HG03378 (cell line): Measurements from ENCODE around the gene MRPL9.

ENCODE experiments used
- ATAC-seq: cut with Tn5 transposase; IDR thresholded peaks from one replicate; pipeline ENCODE4 v1.9.1; 2021; ENCODE audit warnings: mild to moderate bottlenecking, moderate library complexity; ENCODE audit not compliant: unreplicated experiment

The MRPL9 gene

DNA sequence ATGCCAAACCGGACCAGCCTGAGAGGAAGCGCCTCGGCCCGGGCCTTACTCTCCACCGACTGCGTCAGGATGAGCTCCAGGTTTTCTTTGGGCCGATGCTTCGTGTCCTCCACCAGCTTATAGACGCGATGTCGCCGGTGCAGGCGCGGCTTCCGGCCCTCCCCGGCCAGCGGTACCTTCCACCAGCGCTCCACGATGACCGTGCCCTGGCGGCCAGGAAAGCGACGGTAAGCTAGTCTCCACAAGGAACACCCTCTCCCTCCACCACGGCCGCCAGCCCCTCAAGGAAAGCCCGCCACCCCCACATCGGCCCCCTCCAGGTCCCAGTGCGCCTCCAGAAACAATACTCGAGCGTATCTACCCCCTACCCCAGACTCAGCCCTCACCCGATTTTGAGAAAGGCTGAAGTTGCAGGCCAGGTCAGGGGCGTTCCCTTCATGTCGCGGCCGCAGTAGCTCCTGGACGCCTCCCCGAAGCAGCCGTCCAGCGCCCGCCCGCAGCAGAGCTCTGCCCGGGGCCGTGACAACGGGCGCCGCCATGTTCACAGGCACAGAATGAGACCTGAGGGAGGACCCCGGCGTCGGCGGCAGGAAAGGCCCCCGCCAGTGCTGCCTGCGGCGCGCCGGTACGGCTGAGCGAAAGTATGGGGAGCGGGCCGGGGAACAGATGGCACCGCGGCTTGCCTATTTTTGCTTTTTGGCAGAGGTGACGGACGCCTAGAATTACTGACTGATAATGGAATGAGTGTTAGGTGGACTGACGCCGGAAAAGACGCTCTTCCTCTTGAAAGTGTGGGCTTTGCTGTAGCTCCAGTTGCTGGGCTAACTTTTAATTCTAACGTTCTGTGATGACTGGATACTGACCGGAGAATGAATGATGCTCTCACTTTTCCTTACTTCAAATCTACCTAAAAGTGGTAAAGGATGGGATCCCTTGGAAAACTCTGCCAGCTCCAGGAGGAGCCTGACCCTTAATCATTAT, at the start of gene MRPL9:
Gene MRPL9, minus strand, starts transcription at position 556 of the 981 bp plus-strand sequence. Its CDS starts 17 bp downstream, at position 539.
- peak; percentile 77 for ATAC-seq

DNA sequence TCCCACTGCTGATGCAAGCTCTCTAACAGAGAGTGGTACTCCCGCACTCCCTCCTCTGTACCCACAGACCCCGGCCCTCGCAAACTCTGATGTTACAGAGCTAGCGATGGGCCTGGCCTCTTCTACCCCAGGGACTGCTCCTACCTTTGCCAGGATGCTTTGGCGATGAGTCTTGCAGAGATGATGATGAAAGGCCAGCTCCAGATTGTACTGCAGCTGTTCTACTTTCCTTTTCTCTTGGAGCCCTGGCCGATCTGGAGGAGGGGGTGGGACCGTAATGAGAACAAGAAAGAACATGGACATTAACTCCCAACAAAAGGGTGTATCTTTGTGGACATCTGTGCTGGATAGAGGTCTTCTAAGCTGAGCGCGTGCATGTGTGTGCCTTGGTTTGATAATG, 47.9 kb upstream of the MRPL9 start:
- no peak for ATAC-seq

DNA sequence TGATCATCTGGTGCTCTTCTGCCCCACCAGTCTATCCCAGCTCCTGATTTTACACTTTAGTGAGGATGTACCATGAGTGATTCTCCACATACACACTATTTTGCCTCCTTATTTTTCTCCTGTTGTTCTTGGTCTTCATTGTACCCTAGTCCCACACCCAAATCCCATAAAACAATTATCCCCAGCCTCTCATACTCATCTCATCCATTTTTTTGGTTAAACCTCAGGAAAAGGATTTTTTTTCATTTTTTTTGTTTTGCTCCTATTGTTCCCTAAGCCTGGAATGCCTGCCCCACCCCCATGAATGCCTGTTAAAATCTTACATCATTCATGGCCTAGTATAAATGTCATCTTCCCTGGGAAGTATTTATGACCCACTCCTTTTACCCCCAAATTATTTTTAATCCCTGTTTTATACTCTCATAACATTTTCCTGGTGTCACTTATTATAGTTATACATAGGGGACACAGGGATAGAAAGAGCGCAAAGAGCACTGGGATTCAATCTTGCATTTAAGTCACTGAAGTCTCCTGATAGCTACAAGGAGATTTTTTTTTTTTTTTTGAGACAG, 46.8 kb upstream of the MRPL9 start:
- ATAC-seq, result no peak

DNA sequence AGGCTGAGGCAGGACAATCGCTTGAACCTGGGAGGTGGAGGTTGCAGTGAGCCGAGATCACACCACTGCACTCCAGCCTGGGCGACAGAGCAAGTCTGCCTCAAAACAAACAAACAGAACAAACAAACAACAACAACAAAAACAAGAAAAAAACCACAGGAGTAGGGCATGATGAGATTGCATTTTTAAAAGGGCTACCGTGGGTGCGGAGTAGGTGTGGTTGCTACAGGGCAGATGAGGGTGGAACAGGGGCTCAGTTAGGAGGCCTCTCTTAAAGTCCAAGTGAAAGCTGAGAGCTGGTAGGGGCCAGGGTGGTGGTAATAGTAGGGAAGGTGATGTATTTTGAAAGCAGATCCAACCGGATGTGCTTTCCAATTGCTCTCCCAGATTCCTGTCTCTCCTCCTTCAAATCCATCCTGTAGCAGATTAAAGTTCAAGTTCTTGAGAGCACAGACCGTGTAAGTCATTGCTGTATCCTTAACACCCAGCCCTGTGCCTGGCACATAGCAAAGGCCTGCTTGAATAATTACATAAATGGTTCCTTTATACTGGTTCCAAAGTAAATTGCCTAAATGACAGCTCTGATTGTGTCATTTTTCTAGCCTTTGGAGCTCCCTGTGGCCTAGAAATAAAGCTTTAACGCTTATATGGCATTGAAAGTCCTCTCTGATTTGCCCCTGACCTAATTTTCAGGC, 46.1 kb upstream of the MRPL9 start:
- no peak for ATAC-seq

DNA sequence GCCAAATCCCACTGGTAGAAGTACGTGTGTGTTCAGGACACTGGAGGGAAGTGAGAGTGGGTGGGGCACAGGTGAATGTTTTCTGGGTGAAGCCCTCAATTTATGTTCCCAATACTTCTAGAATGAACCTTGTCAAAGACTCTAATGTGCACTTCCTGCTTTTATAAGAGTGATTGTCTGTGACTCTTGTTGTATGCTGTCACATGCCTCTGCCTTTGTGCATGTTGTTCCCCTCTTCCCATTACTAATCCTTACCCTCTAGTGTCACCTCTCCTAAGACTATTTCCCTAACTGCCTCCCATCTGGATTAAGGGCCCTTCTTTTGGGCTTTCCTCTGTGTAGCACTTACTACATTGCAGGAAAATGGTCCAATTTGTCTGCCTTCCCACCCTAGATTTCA, 44.5 kb upstream of the MRPL9 start:
- no peak for ATAC-seq

DNA sequence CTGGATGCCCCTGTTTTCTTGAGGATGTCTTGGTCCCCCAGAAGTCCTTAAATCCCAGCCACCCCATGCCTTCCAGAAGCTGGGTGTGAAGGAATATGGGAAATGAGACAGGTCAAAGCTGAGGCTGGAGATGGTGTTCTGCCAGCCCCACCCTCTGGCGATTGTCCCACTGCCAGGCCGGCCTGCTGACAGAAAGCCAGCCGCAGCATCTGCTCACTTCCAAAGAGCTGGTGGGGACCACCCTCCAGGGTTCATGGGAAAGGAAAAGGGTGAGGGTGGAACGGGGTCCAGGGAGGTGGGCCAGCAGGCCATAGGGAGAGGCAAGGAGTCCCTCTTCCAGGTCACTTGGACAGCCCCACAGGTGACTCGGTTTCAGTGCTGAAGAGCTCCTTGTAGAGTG, 43.8 kb upstream of the MRPL9 start:
- ATAC-seq, result no peak

DNA sequence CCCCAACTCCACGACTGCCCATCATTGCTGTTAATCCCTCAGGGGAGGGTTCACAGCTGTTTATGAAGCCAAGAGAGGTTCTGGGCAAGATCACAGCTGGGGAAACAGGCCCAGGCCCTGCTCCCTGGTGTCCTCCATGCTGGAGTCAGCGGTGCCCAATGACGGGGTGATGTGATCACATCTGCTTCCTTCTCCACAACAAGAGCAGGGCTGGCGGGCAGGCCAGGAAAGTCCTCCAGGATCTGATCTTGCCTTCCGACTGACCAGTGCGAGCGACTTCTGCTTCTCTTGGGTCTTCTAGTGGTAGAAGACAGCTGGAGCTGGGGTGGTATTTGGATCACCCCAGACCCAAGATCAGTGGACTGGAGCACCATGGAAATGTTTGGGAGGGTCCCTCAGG, 42.9 kb upstream of the MRPL9 start:
- ATAC-seq, result no peak

DNA sequence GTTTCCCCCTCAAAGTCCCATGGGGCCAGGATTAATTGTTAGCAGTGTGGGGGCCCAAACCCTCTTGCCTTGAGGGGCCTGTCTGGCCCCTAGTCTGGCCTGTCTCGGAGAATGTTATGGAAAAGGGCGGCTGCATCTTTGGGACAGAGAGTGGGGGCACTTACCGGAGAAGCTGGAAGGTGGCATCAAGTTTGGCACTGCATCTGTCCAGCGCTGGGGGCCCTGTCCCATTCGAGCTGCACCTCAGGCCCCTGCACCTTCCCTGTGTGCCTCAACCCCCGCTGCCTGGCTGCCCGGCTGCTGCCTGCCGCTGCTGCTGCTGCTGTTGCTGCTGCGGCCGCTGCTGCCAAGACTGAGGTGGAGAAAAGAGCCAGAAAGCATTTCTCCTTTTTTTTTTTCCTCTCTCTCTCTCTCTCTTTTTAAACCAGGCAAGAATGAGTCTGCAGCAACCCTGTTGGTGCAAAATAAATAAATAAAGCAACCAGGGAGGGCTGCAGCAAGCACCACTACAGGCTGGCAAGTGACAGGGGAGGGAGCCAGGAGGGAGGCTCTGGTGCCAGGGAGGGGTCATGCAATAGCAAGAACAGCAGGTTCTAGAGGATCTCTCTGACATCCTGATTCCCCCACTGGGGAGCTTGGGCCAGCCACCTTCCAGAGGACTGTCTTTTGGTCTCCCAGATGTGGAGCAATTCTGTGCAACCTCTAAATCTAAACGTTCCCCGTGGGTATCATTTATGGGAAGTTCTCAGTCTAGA, 41.9 kb upstream of the MRPL9 start, which contains the start of gene LINGO4:
Gene LINGO4, minus strand, starts transcription at position 354 of the 755 bp plus-strand sequence. CDS start 2,715 bp downstream, outside the sequence.
- no peak for ATAC-seq

DNA sequence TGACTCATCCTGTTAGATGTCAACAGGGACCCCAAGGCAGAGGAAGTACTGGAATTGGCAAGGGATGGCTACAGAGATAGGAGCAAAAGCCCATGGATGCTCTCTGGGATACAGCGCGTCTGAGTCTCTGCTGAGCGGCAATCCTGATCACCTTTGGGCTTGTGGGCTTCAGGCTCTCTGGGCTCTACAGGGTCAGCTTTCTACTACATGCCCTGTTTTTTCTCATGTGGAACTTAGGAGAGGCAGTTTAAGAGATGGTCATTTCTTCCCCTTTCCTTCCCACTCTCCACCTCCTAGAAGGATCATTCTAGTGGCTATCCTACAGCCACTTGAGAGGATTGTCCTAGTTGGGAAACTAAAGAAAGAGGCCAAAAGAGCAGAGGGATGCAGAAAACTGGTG, 40.6 kb upstream of the MRPL9 start:
- no peak for ATAC-seq

DNA sequence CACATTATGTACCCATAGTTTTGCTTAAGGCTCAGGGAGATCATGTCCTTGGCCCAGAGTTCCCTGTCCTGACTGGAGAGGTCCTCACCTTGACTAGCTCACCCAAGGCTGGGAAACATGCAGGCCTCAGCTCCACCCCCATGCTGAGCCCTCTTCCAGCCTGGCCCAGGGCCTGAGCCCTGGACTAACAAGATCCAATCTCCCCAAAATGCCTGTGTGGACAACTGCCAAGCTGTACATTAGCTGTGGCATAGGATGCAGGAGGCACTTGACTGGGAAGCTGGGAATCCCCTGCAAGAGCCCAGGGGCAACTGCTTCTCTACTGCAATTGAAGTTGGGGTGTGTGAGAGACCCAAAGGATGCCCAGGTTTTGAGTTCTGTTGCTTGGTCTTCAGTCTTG, 39.9 kb upstream of the MRPL9 start:
- ATAC-seq, result no peak

DNA sequence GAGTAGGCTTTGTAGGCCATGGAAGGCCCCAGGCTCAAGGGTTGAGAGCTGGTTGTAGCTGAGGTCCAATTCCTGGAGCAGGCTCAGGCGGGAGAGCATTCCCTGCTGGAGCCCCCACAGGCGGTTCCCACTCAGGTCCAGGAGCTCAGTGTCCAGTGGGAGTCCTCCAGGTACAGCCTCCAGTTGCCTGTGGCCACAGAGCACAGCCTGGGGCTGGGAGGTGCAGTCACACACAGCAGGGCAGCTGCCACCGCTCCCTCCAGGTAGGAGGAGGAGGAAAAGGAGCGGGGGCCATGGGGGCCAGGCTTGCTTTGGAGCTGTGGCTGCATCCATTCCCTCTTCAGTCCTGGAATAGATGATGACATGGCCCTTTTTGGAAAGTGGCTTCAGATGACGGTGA, 39.1 kb upstream of the MRPL9 start:
- no peak for ATAC-seq

DNA sequence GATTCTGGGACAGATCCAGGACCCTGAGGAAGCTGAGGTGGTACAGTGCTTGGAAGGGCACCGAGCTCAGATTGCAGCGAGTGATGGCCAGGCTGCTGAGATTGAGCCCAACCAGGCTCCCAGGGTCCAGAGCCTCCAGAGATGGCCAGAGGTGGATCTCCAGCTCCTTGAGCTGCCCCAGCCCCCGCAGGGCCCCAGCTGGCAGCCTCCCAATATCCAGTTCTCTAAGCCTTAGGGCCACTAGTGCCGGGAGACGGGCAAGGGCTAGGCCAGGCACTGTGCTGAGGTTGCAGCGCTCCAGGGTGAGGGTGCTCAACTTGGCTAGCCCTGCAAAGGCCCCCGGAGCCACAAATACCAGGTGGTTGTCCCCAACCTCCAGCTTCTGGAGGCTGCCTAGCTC, 38.5 kb upstream of the MRPL9 start:
- no peak for ATAC-seq

DNA sequence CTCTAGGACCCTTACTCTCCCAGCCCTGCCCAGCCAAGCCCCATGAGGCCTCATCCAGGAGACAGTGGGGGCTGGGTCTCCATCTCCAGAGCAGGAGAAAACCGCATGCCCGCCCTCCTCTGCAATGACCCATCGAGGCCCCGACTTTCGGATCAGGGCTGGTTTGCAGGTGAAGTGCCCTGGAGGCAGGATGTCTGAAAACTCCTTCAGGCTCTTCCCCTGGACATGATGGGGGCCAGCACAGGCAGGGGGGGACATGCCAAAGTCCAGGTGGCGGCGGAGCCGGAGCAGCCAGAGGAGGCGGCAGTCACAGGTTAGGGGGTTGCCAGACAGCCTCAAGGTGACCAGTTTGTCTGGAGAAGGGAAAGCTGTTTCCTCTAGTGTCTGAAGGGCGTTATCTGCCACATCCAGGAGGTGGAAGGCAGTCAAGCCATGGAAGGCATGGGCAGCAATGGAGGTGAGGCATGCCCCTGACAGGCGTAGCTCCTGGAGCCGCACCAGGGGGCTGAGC, 38.1 kb upstream of the MRPL9 start:
- ATAC-seq, result no peak

DNA sequence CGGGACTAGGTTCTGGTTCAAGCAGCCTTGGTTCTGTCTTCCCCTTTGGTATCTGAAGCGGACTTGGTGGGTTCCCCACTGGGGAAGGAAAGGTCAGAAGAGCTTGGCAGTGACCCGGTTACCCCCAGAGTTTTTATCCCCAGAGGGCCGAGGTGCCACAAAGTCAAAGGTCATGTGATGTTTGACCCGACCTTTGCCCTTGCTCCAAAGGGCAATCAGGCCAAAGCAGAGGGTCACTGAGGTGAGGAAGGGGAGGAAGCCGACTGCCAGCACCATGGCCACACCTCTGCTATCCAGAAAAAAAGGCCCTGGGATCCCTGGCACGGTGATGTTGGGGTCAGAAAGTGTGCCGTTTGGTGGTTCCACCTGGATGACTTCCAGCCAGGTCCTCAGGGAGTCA, 37.5 kb upstream of the MRPL9 start:
- no peak for ATAC-seq

DNA sequence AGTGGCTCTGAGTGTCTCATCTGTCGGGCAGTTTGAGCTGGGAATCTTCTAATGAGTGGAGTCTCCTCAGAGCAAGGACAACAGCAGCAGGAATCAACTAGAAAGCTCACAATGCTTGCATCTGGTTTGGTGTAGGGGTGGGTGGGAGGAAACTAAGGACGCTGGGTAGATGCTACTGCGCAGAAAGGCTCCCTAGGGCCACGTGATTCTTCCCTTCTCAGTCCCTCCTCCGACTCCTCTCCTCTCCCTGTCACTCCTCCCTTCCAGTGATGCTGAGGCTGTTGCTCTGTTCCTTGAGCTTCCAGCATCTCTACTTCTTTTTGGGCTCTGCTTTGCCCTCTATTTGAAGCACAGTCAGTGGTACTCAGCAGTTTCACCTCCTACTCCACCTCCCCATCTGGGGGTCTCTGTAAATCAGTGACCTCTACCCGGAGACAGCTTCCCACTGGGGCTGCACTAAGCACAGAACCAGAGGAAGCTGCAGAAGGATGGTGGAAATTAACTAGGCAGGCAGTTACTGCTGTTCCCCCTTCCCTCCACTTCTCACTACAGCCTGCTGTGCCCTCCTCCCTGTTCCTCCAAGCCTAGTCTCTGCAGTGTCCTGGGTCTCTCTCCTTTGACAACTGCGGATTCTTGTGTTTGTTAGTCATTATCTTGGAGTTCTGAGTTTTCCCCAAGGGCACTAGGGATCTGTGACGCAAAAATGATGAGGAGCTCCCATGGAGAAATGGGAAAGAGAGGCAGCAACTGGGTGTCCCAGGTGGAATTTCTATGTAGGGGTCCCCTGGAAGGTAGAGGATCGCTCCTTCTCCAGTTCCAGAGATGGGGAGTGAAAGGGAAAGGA, 36.1 kb upstream of the MRPL9 start:
- no peak for ATAC-seq

DNA sequence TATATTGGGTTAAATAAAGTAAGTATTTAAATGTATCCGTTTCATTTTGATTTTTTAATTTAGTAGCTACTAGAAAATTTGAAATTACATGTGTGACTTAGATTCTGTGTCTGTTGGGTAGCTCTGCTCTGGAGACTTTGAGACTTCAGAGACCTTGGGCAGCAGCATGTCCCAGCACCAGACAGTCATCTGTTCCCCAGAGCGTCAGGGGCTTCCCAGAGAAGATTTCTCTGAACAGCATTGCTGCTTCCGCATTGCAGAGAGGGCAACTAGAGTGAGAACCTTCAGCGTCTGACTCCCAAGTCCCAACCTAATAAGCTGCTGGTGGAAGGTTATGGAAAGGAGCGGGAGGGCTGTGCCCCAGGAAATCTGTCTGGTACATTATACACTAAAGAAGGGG, 35.3 kb upstream of the MRPL9 start:
- ATAC-seq, result no peak

DNA sequence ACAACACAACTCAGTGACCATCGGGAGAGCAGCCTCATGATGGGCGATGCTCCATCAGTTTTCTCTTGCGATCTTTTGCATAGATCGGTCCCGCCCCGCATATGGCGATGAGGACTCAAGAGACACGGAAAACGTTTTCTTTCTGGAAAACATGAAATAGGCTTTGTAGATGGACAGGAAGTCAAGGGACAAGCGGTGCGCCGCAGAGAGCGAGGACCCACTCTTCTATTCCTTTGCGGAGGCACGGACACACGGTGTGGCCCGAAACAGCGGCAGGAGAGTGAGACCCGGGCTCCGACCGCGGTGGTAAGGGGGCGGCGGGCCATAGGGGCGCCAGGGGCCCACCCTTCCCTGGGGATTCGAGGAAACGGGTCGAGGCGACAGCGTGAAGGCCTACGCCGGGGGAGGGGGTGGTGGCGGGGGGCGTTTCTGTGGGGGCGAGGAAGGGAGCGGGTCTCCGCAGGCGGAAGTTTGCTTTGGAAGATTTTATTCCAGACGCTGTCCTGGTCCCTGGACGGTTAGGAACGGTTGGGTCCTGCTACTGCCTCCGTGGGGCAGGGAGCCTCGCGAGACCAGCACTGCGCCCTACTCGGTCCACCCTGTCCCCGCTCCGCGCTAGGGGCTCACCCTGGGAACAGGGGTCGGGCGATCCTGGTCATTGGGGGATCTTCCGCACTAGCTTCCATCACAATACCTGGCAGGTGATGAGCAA, 27.8 kb upstream of the MRPL9 start:
- ATAC-seq, result no peak

DNA sequence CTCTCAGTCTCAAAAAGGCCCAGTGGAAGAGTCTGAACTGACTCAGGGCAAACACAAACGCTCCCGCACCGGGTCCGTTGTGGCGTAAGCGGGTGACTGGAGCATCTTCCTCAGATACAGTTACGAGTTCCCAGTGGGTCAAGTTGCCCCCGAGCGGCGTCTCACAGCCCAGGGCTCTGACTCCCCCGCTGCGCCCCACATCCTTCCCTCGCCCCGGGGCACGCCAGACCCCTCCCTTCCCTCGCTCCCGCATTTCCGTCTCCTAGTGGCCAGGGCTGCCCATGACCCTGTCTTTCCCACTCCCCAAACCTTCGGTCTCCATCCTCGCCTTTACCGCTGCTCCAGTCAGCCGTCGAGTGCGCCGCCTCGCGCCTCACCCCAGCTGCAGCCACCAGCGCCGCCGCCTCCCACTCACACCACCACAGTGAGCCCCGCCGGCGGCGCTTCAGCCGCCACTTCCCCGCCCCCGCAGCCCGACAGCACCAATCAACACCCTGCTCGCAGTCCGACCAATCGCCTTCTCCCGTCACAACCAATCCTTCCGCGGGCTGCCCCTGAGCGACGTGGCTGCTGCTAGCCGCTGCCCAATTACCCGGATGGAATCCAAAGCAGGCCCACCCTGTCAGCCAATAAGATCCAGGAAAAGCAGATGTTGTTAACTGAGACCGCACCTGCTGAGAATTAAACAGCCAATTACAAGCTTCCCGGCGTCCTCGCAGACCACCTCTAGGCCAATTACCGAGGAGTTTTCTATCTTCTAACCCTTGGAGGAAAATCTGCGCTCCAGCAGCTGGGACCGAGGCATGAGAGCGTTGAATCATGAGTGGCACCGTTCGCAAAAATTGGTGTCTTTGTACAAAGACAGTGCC, 27.0 kb upstream of the MRPL9 start, which contains the start of gene TDRKH:
Gene TDRKH, minus strand, starts transcription at position 430 of the 869 bp plus-strand sequence. CDS start 7,478 bp downstream, outside the sequence.
- ATAC-seq, result peak; percentile 96
